Measurements from ENCODE around the gene TGIF2. TPM values are rescaled to one million over a fixed set of nuclear protein-coding genes. Genes with fewer than 3 reads are reported as not detected.

The TGIF2 gene
- total and polyA plus RNA-seq, 2 of the 4 experiments (the other 2 are of a cell fraction): 9.7 to 12.7 TPM

DNA sequence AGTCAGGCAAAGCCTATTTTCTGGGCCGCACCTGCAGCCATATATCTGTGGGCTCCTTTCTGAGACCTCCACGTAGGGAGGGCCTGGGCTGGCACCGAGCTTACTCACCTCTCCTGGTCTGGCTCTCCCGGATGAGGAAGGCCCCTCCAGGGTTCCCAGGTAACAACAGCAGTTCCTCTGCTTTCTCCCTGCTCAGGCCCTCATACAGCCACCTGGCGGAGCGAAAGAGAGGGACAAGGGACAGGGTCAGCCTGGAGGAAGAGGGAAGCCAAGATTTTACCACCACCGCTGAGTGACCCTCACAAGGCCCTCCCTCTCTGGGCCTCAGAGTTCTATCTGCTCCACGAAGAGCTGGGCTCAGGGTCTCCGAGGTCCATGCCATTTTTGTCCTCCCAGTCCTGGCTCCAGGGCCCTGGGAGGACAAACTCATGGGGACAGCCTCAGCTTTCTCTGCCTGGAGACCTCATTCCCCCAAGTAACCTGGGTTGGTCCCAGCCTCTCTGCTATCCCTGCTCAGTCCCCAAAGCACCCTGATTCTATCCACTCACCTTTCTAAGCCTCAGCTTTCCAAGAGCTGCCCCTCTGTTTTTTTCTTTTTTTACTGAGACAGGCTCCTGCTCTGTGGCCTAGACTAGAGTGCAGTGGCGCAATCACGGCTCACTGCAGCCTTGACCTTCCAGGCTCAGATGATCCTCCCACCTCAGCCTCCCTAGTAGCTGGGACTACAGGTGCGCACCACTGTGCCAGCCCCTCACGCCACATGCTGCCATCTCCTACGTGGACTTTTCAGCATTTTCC is 59.3 kb downstream of the TGIF2 start:
- Histone ChIP-seq H3K23ac (ENCODE audit: low read depth, low read length) (no peak overlapping the region), H4K5ac (ENCODE audit: low read depth, low read length) (no peak overlapping the region), H3K4me3 (ENCODE audit: insufficient read depth, low read depth, low read length) (no peak overlapping the region), H3K18ac (ENCODE audit: low read depth, low read length) (no peak overlapping the region), H2AK5ac (ENCODE audit: low read depth, low read length) (no peak overlapping the region), H3K14ac (replicated peaks; ENCODE audit: low read depth, low read length) (no peak overlapping the region), H2BK120ac (ENCODE audit: low read depth, low read length) (no peak overlapping the region), H3K27ac (ENCODE audit: insufficient read depth, low read length) (no peak overlapping the region), H3K4me2 (ENCODE audit: low read depth, low read length) (no peak overlapping the region), H3K79me1 (ENCODE audit: low read depth in 1 of 2, low read length in 2 of 2) (no peaks in the 10 kb centered on the region), H4K20me1 (ENCODE audit: insufficient read depth, low read length) (no peaks in the 10 kb centered on the region), H3K56ac (ENCODE audit: extremely low read depth, insufficient read depth, low read length) (no peak overlapping the region), H3K9me1 (ENCODE audit: insufficient read depth, low read length) (no peaks in the 10 kb centered on the region), H3K4me1 (ENCODE audit: control insufficient read depth, insufficient read depth, low read length) (no peaks in the 10 kb centered on the region), H2BK15ac (ENCODE audit: low read depth, low read length) (no peak overlapping the region), H4K91ac (ENCODE audit: insufficient read depth, low read depth, low read length) (no peak overlapping the region), H4K8ac (ENCODE audit: low read depth in 2 of 2, low read length in 2 of 2) (no peak overlapping the region), H2AK9ac (replicated peaks; ENCODE audit: low read depth, low read length, poor library complexity) (no peak overlapping the region), H3K36me3 (ENCODE audit: control insufficient read depth, insufficient read depth, low read length) (no peaks in the 10 kb centered on the region), H2BK20ac (ENCODE audit: low read depth, low read length) (no peak overlapping the region), H3K9me3 (ENCODE audit: control insufficient read depth, insufficient read depth, low read length) (no peaks in the 10 kb centered on the region), H3K9ac (ENCODE audit: low read depth, low read length) (no peak overlapping the region), H3K27me3 (ENCODE audit: control insufficient read depth, insufficient read depth, low read length) (no peaks in the 10 kb centered on the region), H2BK5ac (ENCODE audit: low read depth, low read length, poor library complexity, severe bottlenecking) (no peak overlapping the region), H3K4ac (ENCODE audit: low read depth, low read length) (no peak overlapping the region), H2AFZ (replicated peaks; ENCODE audit: low read length, poor library complexity) (no peak overlapping the region)
- in situ Hi-C loops (cut with MboI; ENCODE audit: low sequenced_read_pairs): no loop called here
- intact Hi-C loops (cut with micrococcal nuclease): no loop called here
- DNase-seq (no peak), ATAC-seq (ENCODE audit: low read depth) (no peak)
- CTCF ChIA-PET: interaction anchor here (1.0 kb wide), 1 partner anchor 27 kb away, joined by 3 read pairs; the partner anchor contains the start of gene RAB5IF
- no TSS peak for BruUV-seq (replicated peaks)
- WGBS, 2 experiments (ENCODE audit: extremely low coverage in 2 of 2, insufficient read length in 1 of 2): 85% methylated on average over 6 of the region's 14 CpGs; no CpG with 5 or more reads in 1 of the 2 experiments
- no peak for TF ChIP-seq CEBPB (IDR thresholded peaks at IDR 0.05; ENCODE audit: low read depth, low read length)
- no peak for TF ChIP-seq FOS (IDR thresholded peaks at IDR 0.05; ENCODE audit: low read depth, low read length)
- TF ChIP-seq RAD21 (IDR thresholded peaks at IDR 0.05; ENCODE audit: low read length): no peak
- no peak for TF ChIP-seq MAFK (IDR thresholded peaks at IDR 0.05; ENCODE audit: low read depth, low read length)
- TF ChIP-seq, protein P1, sequence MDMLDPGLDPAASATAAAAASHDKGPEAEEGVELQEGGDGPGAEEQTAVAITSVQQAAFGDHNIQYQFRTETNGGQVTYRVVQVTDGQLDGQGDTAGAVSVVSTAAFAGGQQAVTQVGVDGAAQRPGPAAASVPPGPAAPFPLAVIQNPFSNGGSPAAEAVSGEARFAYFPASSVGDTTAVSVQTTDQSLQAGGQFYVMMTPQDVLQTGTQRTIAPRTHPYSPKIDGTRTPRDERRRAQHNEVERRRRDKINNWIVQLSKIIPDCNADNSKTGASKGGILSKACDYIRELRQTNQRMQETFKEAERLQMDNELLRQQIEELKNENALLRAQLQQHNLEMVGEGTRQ (IDR thresholded peaks at IDR 0.05; ENCODE audit: low read depth, low read length): no peak
- TF ChIP-seq BHLHE40 (IDR thresholded peaks at IDR 0.05; ENCODE audit: low read depth, low read length): no peak
- TF ChIP-seq, protein P2, sequence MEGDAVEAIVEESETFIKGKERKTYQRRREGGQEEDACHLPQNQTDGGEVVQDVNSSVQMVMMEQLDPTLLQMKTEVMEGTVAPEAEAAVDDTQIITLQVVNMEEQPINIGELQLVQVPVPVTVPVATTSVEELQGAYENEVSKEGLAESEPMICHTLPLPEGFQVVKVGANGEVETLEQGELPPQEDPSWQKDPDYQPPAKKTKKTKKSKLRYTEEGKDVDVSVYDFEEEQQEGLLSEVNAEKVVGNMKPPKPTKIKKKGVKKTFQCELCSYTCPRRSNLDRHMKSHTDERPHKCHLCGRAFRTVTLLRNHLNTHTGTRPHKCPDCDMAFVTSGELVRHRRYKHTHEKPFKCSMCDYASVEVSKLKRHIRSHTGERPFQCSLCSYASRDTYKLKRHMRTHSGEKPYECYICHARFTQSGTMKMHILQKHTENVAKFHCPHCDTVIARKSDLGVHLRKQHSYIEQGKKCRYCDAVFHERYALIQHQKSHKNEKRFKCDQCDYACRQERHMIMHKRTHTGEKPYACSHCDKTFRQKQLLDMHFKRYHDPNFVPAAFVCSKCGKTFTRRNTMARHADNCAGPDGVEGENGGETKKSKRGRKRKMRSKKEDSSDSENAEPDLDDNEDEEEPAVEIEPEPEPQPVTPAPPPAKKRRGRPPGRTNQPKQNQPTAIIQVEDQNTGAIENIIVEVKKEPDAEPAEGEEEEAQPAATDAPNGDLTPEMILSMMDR (conservative IDR thresholded peaks at IDR 0.05; ENCODE audit: low read depth, low read length): no peak
- TF ChIP-seq, protein P3, sequence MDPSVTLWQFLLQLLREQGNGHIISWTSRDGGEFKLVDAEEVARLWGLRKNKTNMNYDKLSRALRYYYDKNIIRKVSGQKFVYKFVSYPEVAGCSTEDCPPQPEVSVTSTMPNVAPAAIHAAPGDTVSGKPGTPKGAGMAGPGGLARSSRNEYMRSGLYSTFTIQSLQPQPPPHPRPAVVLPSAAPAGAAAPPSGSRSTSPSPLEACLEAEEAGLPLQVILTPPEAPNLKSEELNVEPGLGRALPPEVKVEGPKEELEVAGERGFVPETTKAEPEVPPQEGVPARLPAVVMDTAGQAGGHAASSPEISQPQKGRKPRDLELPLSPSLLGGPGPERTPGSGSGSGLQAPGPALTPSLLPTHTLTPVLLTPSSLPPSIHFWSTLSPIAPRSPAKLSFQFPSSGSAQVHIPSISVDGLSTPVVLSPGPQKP (IDR thresholded peaks at IDR 0.05; ENCODE audit: borderline replicate concordance, low read depth, low read length): no peak
- TF ChIP-seq MXI1 (IDR thresholded peaks at IDR 0.05; ENCODE audit: borderline replicate concordance, low read depth, low read length): no peak
- TF ChIP-seq RFX5 (IDR thresholded peaks at IDR 0.05; ENCODE audit: low read depth, low read length): no peak
- no peak for TF ChIP-seq POLR2A (IDR thresholded peaks at IDR 0.05; ENCODE audit: low read depth, low read length)
- no peak for TF ChIP-seq CHD1 (IDR thresholded peaks at IDR 0.05; ENCODE audit: low read depth, low read length)
- no peak for TF ChIP-seq NFE2L2 (IDR thresholded peaks at IDR 0.05; ENCODE audit: low read depth, low read length)
- TF ChIP-seq SMC3 (IDR thresholded peaks at IDR 0.05; ENCODE audit: low read depth, low read length): no peak
- TF ChIP-seq RCOR1 (IDR thresholded peaks at IDR 0.05; ENCODE audit: insufficient replicate concordance, low read length): no peak
- TF ChIP-seq MAZ (IDR thresholded peaks at IDR 0.05; ENCODE audit: borderline replicate concordance, low read depth, low read length): no peak
- dilution Hi-C loops (cut with HindIII; ENCODE audit: low sequenced_read_pairs, unreplicated experiment): no loop called here
- POLR2A ChIA-PET (ENCODE audit: unreplicated experiment): no interaction called here

All from IMR-90 (cell line).